ENCODE data around the gene RASA2. TPM values are rescaled to one million over a fixed set of nuclear protein-coding genes. Genes with fewer than 3 reads are reported as not detected.
"Not testable (repeated sequence)": the region's sequence is repeated elsewhere in the genome, so short reads cannot be mapped to it uniquely, and the experiment has no call there.

Gene RASA2
- total and polyA plus RNA-seq, 4 donors = 6.9 to 26.1 (median 16.6) TPM

DNA sequence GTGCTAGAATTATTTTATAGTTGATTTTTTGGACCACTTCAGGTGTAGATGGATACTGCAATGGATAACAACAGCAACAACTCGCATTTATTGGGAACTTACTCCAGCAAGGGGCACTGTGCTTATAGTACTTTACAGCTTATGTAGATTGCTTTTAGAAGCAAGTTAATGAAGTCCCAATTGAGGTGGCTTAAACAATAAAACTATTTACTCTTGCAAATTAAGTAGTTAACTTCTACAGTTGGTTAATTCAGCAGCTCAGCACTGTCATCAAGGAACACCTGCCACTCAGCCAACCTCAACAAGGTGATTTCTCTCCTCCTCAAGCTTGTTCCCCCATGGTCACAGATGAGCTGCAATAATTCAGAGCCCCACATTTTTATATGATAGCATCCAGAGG is 124.1 kb downstream of the RASA2 start:
- H3K36me3 ChIP-seq (ENCODE audit: control insufficient read depth in 1 of 2, insufficient read depth in 2 of 2, low read length in 1 of 2) = peaks cover 0 to 2% of the 10 kb centered on the region in 2 donors
- intact Hi-C loops (cut with DNase I) = no loop called here

DNA sequence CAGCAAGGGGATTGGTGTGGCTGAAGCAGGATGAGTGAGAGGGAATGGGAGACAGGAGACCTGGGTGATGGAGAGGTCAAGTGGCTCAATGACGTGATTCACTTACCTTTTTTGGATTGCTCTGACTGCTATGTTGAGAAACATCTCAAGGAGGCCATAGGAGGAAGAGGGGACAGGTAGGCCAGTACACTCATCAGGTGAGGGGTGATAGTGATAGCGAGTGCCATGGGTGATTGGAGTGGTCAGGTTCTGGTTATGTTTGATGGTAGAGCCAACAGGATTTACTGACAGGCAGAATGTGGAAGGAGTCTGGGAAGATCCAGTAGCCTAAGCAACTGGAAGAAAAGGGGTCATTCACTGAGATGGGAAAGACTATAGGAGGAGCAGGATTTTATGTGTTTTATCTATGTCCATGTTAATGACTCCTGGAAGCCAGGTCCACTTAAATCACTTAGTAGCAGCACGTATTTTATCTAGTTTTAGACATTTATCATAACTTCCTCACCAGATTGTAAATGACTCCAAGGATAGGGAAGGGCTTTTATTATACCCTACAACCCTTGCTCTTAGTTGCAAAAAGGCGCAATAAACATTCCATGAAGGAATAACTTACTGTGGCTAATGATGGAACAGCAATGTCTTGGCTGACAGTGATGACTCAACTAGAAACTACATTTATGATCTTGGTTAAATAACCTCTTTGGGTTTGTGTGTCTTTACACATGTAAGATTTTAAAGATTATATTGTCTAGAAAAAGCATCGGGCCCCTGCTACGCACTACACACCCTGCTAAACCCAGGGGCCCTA is 131.5 kb downstream of the RASA2 start:
- intact Hi-C loops (cut with DNase I) = no loop called here
- Histone ChIP-seq H3K36me3 (ENCODE audit: control insufficient read depth in 1 of 2, insufficient read depth in 2 of 2, low read length in 1 of 2) (no peaks in the 10 kb centered on the region), H3K4me3 (ENCODE audit: low read length in 2 of 2) (no peak overlapping the region), H3K9me3 (ENCODE audit: control insufficient read depth, low read length) (no peaks in the 10 kb centered on the region), H3K4me1 (ENCODE audit: control insufficient read depth in 1 of 2, insufficient read depth in 2 of 2, low read length in 2 of 2) (no peaks in the 10 kb centered on the region), H3K27me3 (ENCODE audit: control insufficient read depth in 1 of 2, insufficient read depth in 2 of 2, low read length in 1 of 2) (no peaks in the 10 kb centered on the region), H3K27ac (ENCODE audit: low read depth in 1 of 2, low read length in 2 of 2) (no peak overlapping the region)
- WGBS, 2 donors = 92 to 97% methylated on average over 6 of the region's 6 CpGs
- DNase-seq (no peak), ATAC-seq (ENCODE audit: low FRiP score) (no peak)

More for the DNA sequence above, 124.1 kb downstream of the RASA2 start:
- DNase-seq = no peak
- no peaks in the 10 kb centered on the region for H3K27me3 ChIP-seq (ENCODE audit: control insufficient read depth in 1 of 2, insufficient read depth in 2 of 2, low read length in 1 of 2)
- 90 to 94% methylated on average over 1 of the region's 1 CpG for WGBS, 2 donors
- no peak for ATAC-seq (ENCODE audit: low FRiP score)
- H3K4me1 ChIP-seq (ENCODE audit: control insufficient read depth in 1 of 2, insufficient read depth in 2 of 2, low read length in 2 of 2) = no peaks in the 10 kb centered on the region
- H3K9me3 ChIP-seq (ENCODE audit: control insufficient read depth, low read length) = no peaks in the 10 kb centered on the region
- H3K27ac ChIP-seq (ENCODE audit: low read depth in 1 of 2, low read length in 2 of 2) = no peak overlapping the region
- H3K4me3 ChIP-seq (ENCODE audit: low read length in 2 of 2) = no peak overlapping the region

DNA sequence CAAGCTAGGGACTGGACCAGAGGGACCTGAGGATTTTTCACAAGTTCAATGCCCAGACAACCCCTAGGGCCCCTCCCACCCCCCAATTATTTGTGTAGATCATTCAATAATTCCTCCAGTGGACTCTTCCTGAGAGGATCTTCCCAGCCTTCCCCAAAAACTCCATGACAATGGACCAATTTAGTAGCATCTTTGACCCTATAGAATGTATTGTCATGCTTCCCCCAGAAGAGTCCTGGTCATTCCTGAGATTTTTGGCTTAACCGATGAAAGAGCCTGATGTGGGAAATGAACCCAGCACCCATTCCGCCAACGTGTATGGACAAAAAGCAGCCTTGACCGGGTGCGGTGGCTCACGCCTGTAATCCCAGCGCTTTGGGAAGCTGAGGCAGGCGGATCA is 132.1 kb downstream of the RASA2 start:
- DNase-seq = no peak
- no peak overlapping the region for H3K27ac ChIP-seq (ENCODE audit: low read depth in 1 of 2, low read length in 2 of 2)
- intact Hi-C loops (cut with DNase I) = no loop called here
- no peak overlapping the region for H3K4me3 ChIP-seq (ENCODE audit: low read length in 2 of 2)
- WGBS, 2 donors = 92 to 93% methylated on average over 8 of the region's 8 CpGs
- ATAC-seq (ENCODE audit: low FRiP score) = no peak
- H3K36me3 ChIP-seq (ENCODE audit: control insufficient read depth in 1 of 2, insufficient read depth in 2 of 2, low read length in 1 of 2) = no peaks in the 10 kb centered on the region
- H3K9me3 ChIP-seq (ENCODE audit: control insufficient read depth, low read length) = no peaks in the 10 kb centered on the region
- H3K4me1 ChIP-seq (ENCODE audit: control insufficient read depth in 1 of 2, insufficient read depth in 2 of 2, low read length in 2 of 2) = no peaks in the 10 kb centered on the region
- no peaks in the 10 kb centered on the region for H3K27me3 ChIP-seq (ENCODE audit: control insufficient read depth in 1 of 2, insufficient read depth in 2 of 2, low read length in 1 of 2)

DNA sequence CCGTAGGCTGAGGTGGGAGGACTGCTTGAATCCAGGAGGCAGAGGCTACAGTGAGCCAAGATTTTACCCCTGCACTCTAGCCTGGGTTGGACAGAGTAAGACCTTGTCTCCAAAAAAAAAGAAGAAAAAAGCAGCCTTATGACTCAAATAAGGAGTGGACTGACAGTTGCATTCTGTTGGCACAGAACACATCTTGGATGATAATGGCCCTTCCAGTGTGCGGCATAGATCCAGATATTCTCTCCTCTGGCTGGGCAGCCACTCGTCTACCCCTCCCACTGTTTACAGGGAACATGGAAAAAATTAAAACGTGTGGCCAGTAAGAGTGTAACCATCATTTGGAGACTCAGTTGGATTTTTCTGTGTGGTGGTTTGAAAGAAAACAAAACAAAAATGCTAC is 132.6 kb downstream of the RASA2 start:
- WGBS, 2 donors = 61 to 63% methylated on average over 4 of the region's 4 CpGs
- intact Hi-C loops (cut with DNase I) = no loop called here
- Histone ChIP-seq H3K27me3 (ENCODE audit: control insufficient read depth in 1 of 2, insufficient read depth in 2 of 2, low read length in 1 of 2) (no peaks in the 10 kb centered on the region), H3K4me3 (ENCODE audit: low read length in 2 of 2) (no peak overlapping the region), H3K9me3 (ENCODE audit: control insufficient read depth, low read length) (no peaks in the 10 kb centered on the region), H3K36me3 (ENCODE audit: control insufficient read depth in 1 of 2, insufficient read depth in 2 of 2, low read length in 1 of 2) (no peaks in the 10 kb centered on the region), H3K27ac (ENCODE audit: low read depth in 1 of 2, low read length in 2 of 2) (no peak overlapping the region), H3K4me1 (ENCODE audit: control insufficient read depth in 1 of 2, insufficient read depth in 2 of 2, low read length in 2 of 2) (no peaks in the 10 kb centered on the region)
- ATAC-seq (ENCODE audit: low FRiP score) (no peak), DNase-seq (no peak)

DNA sequence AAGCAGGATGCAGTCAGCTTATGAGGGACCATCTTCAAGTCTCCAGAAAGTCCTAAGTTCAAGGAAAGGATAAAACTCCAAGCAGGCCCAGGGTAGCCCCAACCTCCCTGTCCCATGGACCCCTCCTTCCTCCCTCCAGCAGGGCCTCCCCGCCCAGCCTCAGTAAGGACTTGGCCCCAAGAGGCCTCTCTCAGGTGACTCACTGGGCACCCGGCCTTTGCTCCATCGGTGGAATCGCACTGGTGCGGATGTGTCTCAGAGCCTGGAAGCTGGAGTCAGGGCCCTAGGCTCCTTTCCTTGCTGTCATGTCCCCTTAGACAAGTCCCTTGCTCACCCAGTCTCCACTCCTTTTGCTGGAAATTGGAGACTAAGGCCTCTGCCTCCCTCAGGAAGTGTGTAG is 136.9 kb downstream of the RASA2 start:
- Histone ChIP-seq H3K36me3 (ENCODE audit: control insufficient read depth in 1 of 2, insufficient read depth in 2 of 2, low read length in 1 of 2) (no peaks in the 10 kb centered on the region), H3K4me1 (ENCODE audit: control insufficient read depth in 1 of 2, insufficient read depth in 2 of 2, low read length in 2 of 2) (no peaks in the 10 kb centered on the region), H3K9me3 (ENCODE audit: control insufficient read depth, low read length) (no peaks in the 10 kb centered on the region), H3K4me3 (ENCODE audit: low read length in 2 of 2) (no peak overlapping the region), H3K27ac (ENCODE audit: low read depth in 1 of 2, low read length in 2 of 2) (no peak overlapping the region), H3K27me3 (ENCODE audit: control insufficient read depth in 1 of 2, insufficient read depth in 2 of 2, low read length in 1 of 2) (no peaks in the 10 kb centered on the region)
- ATAC-seq (ENCODE audit: low FRiP score) = no peak
- WGBS, 2 donors = 75 to 78% methylated on average over 5 of the region's 5 CpGs
- no peak for DNase-seq
- intact Hi-C loops (cut with DNase I) = no loop called here

DNA sequence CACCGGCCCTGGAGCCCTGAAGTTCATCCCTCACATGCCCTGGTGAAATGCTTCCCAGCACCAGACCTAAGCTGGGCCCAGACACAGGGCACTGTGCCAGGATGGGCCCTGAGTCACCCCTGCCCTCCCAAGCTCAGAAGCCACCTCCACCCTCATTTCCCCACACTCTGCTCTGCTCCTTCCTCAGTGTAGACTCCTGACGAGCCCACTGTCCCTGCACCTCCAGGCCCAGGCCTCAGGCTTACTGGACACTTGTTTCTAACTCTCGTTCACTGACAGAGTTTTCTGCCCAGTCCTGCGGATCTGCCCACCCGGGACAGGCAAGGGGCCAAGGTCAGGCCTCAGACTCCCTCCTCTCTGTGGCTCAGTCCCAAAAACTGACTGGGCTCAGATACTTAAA is 138.7 kb downstream of the RASA2 start:
- H3K36me3 ChIP-seq (ENCODE audit: control insufficient read depth in 1 of 2, insufficient read depth in 2 of 2, low read length in 1 of 2) = no peaks in the 10 kb centered on the region
- H3K9me3 ChIP-seq (ENCODE audit: control insufficient read depth, low read length) = peaks cover 3% of the 10 kb centered on the region
- intact Hi-C loops (cut with DNase I) = no loop called here
- no peaks in the 10 kb centered on the region for H3K27me3 ChIP-seq (ENCODE audit: control insufficient read depth in 1 of 2, insufficient read depth in 2 of 2, low read length in 1 of 2)
- WGBS, 2 donors = 25 to 45% methylated on average over 5 of the region's 5 CpGs
- DNase-seq (no peak), ATAC-seq (ENCODE audit: low FRiP score) (no peak)
- no peak overlapping the region for H3K4me3 ChIP-seq (ENCODE audit: low read length in 2 of 2)
- H3K27ac ChIP-seq (ENCODE audit: low read depth in 1 of 2, low read length in 2 of 2) = no peak overlapping the region
- no peaks in the 10 kb centered on the region for H3K4me1 ChIP-seq (ENCODE audit: control insufficient read depth in 1 of 2, insufficient read depth in 2 of 2, low read length in 2 of 2)

DNA sequence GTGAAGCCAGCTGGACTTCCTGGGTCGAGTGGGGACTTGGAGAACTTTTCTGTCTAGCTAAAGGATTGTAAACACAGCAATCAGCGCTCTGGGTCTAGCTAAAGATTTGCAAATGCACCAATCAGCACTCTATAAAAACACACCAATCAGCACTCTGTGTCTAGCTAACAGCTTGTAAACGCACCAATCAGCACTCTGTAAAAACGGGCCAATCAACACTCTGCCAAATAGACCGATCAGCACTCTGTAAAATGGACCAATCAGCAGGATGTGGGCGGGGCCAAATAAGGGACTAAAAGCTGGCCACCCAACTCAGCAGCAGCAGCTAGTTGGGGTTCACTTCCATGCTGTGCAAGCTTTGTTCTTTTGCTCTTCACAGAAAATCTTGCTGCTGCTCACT is 141.5 kb downstream of the RASA2 start:
- H3K9me3 ChIP-seq (ENCODE audit: control insufficient read depth, low read length); H3K27ac ChIP-seq (ENCODE audit: low read depth in 1 of 2, low read length in 2 of 2); intact Hi-C loops (cut with DNase I); DNase-seq; H3K4me3 ChIP-seq (ENCODE audit: low read length in 2 of 2); H3K27me3 ChIP-seq (ENCODE audit: control insufficient read depth in 1 of 2, insufficient read depth in 2 of 2, low read length in 1 of 2); H3K36me3 ChIP-seq (ENCODE audit: control insufficient read depth in 1 of 2, insufficient read depth in 2 of 2, low read length in 1 of 2); ATAC-seq (ENCODE audit: low FRiP score); H3K4me1 ChIP-seq (ENCODE audit: control insufficient read depth in 1 of 2, insufficient read depth in 2 of 2, low read length in 2 of 2): not testable (repeated sequence)
- WGBS, 2 donors = 81 to 85% methylated on average over 6 of the region's 6 CpGs

DNA sequence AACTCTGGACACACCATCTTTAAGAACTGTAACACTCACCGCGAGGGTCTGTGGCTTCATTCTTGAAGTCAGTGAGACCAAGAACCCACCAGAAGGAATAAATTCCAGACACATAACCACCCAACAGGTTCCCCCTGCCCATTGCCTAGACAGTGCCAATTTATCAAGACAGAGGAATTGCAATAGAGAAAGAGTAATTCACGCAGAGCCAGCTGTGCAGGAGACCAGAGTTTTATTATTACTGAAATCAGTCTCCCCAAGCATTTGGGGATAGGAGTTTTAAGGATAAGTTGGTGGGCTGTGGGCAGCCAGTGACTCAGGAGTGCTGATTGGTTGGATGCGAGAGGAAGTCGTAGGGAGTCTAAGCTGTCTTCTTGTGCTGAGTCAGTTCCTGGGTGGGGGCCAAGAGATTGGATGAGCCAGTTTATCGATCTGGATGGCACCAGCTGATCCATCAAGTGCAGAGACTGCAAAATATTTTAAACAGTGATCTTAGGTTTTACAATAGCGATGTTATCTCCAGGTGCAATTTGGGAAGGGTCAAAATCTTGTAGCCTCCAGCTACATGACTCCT is 142.1 kb downstream of the RASA2 start:
- H3K27me3 ChIP-seq (ENCODE audit: control insufficient read depth in 1 of 2, insufficient read depth in 2 of 2, low read length in 1 of 2); H3K27ac ChIP-seq (ENCODE audit: low read depth in 1 of 2, low read length in 2 of 2); H3K4me3 ChIP-seq (ENCODE audit: low read length in 2 of 2); intact Hi-C loops (cut with DNase I); ATAC-seq (ENCODE audit: low FRiP score); H3K36me3 ChIP-seq (ENCODE audit: control insufficient read depth in 1 of 2, insufficient read depth in 2 of 2, low read length in 1 of 2); DNase-seq; H3K4me1 ChIP-seq (ENCODE audit: control insufficient read depth in 1 of 2, insufficient read depth in 2 of 2, low read length in 2 of 2); H3K9me3 ChIP-seq (ENCODE audit: control insufficient read depth, low read length): not testable (repeated sequence)
- 80 to 82% methylated on average over 7 of the region's 7 CpGs for WGBS, 2 donors

DNA sequence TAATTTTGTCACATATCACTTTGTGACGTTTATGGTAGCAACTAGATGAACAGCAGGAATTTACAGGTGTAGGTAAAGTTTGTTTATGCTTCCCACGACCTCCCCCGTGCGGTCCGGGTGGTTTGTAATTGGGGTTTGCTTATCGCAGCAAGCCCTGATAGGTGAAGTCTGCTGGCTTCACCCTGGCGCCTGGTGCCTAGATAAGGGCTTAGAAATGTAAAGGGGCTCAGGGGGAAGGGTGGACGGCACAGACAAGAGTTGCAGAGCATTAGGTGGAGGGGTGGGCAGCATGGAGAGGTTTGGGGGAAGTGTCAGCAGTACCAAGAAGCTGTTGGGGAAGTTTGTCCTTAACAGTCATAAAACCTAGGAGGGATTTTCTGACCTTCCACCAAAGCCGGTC is 143.1 kb downstream of the RASA2 start:
- 68 to 73% methylated on average over 9 of the region's 9 CpGs for WGBS, 2 donors
- Histone ChIP-seq H3K4me1 (ENCODE audit: control insufficient read depth in 1 of 2, insufficient read depth in 2 of 2, low read length in 2 of 2) (no peaks in the 10 kb centered on the region), H3K36me3 (ENCODE audit: control insufficient read depth in 1 of 2, insufficient read depth in 2 of 2, low read length in 1 of 2) (no peaks in the 10 kb centered on the region), H3K4me3 (ENCODE audit: low read length in 2 of 2) (no peak overlapping the region), H3K27ac (ENCODE audit: low read depth in 1 of 2, low read length in 2 of 2) (no peak overlapping the region), H3K27me3 (ENCODE audit: control insufficient read depth in 1 of 2, insufficient read depth in 2 of 2, low read length in 1 of 2) (no peaks in the 10 kb centered on the region), H3K9me3 (ENCODE audit: control insufficient read depth, low read length) (peaks cover 3% of the 10 kb centered on the region)
- intact Hi-C loops (cut with DNase I) = no loop called here
- ATAC-seq (ENCODE audit: low FRiP score) (no peak), DNase-seq (no peak)
